ENCODE data around the gene FNIP2.
"Not testable (repeated sequence)": the region's sequence is repeated elsewhere in the genome, so short reads cannot be mapped to it uniquely, and the experiment has no call there.

FNIP2 gene

DNA sequence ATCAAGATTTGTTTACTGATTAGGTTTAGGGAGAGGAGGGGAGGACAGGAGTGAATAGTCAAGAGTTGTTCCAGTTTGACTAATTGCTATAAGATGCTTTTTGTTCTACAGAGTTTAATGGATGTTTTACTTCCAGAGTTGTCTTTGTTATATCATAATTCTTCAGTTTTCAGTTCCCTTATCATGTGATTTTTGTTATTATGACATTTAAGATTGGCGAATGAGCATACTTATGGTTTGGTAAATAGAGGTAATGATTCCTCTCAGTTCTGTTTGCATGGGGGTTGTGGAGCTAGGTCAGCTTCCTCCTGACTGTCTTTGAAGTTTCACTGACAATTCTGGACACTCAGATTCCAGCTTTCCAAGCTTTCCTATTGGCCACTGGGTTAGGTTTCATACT lies 24.6 kb downstream of the FNIP2 start:
- DNase-seq, result not testable (repeated sequence)

GRCh38 chr4:158796370-158797140 lies 27.7 kb downstream of the FNIP2 start:
- DNase-seq, result no peak

DNA sequence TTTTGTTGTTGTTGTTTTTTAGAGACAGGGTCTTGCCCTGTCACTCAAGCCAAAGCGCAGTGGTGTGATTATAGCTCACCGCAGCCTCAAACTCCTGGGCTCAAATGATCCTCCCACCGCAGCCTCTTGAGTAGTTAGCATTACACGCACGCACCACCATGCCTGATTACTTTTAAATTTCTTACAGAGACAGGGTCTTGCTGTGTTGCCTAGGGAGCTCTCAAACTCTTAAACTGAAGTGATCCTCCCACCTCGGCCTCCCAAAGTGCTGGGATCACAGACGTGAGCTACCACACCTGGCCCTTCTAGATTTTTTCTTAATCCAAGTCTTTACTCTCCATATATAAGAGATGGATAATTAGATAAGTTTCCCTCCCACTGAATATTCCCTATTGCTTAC lies 29.2 kb downstream of the FNIP2 start:
- no peak for DNase-seq

GRCh38 chr4:158799013-158799770 lies 30.4 kb downstream of the FNIP2 start:
- no peak for DNase-seq

DNA sequence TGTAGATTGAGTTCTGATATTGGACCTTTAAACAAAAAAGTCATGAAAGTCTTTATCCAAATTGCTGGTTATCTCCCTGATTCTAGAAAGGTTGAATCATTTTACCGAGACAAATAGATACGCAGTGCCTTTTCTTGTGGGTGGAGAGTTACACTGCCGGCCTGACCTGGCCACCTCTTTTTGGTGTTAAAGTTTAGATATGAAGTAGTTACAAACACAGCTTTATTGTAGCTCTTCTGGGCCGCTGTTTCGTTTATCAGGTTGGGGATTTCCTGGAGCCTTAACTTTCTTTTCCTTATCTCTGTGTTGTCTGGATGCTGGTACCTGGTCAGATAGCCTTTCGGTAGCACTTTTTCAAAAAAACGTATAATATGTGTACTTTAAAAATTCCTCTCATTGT lies 31.0 kb downstream of the FNIP2 start:
- DNase-seq, result no peak

- no peak for DNase-seq
Observed at GRCh38 chr4:158801066-158801465, 32.2 kb downstream of the FNIP2 start.

GRCh38 chr4:158801677-158802076 lies 32.9 kb downstream of the FNIP2 start:
- no peak for DNase-seq

GRCh38 chr4:158802914-158803313 lies 34.1 kb downstream of the FNIP2 start:
- no peak for DNase-seq

DNA sequence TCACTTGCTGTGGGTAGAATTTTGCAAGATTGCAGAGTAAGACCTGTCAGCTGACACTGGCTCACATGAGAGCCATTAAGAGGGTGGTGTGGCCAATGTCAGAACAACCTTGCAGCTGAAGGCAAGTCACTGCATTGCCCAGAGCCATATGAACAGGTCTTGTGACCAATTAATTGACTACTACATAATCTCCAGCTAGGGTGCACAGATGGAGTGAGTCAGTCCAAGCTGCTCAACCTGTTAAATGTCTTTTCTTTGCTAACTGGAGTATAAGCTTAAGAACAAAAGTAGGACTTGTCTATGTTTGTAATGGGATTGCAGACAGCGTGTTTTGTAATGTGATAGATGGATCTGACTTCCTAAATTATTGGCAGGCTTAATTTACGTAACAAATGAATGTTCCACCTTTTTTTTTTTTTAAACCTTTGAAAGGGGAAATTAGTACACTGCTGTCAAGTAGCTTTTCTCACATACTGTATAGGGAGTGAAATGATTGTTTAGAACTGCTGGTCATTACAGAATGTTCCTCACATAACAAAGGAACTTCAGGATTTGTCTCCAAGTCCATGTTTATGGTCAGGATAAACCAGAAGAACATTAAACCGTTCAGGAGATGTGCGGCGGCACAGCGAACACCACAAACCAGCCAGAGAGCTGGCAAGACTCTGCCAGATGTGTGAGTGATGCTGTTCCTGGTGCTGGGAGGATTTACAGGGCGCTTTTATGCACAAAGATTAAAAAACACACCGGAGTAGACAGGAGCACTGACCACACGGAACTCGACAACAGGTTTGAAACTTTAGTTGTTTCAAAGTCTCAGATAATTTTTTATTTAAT lies 37.0 kb downstream of the FNIP2 start:
- DNase-seq, result peak; percentile 91

DNA sequence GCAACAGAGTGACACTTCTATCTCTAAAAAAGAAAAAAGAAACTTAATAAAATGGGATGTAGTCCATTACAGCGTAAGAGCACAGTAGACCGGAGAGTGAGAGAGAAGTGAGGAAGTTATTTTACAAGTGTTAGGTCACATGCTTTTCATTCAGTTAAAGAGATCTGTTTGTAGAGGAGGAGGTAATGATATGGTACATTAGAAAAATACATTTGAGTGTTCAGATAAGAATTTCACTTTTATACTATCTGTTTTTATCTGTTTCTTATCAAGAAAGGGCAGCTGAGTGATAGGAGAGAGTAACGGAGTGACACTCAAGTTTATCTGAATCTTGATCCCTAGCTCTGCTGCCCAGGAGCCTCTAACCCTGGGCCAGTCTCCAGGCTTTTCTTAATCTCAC lies 38.9 kb downstream of the FNIP2 start:
- DNase-seq, result no peak

GRCh38 chr4:158808399-158808798 lies 39.6 kb downstream of the FNIP2 start:
- DNase-seq, result no peak

GRCh38 chr4:158809208-158809607 lies 40.4 kb downstream of the FNIP2 start:
- not testable (repeated sequence) for DNase-seq

DNA sequence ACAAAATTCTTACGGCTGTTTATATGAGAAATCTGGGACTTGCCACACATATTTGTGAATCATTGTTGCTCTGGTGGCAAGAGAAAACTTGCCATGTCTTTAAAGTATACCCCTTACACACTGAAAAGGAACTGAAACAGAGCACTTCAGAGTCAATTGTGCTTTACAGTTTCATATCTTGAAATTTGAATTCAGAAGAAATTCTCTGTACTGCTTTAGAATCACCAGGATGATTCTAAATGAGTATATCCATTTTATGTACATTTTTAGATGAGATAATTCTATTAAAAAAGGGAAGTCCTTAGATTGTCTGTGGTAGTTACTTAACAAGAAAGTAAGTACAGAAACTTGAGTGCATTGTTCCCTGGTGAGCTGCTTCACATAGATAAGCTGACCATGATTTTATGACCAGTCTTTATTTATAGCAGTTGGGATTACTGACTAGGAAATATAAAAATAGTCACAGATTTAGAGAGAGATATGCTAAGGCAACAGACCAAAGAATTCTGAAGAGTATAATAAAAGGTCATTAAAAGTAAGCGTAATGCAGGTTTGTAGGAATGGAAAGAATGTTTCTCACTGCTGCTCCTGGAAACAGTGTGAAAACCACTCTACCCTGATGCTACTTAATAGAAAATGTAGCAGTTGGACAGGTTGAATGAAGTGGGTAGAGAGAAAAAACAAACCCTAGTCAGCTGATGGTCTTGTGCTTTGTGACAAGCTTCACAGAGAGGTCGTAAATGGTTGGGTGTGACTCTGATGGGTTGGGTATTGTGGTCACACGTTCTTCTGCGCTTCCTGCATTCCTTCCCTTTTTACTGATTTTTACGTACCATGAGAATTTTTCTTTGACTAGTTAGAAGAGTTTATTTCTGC lies 41.0 kb downstream of the FNIP2 start:
- peak; percentile 5 for DNase-seq

- DNase-seq, result peak; percentile 46
Observed at GRCh38 chr4:158810487-158811215, 41.8 kb downstream of the FNIP2 start.

DNA sequence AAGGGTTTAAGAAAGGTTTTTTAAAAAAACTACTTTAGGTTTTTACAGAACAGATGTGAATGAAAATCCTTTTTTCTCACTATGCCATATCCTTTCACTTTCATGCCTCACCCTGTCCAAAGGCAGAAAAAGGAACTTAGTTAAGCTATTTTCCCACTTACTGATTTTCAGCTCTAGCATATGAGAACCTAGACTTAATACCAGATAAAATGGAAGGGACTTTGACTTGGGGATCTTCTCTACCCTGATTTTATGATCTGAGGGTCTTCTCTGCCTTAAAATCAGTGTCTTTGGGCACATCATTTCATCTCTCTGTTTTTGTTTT lies 42.4 kb downstream of the FNIP2 start:
- no peak for DNase-seq

GRCh38 chr4:158811704-158812103 lies 42.9 kb downstream of the FNIP2 start:
- no peak for DNase-seq

- DNase-seq, result no peak
Observed at GRCh38 chr4:158812133-158812532, 43.3 kb downstream of the FNIP2 start.

- no peak for DNase-seq
Observed at GRCh38 chr4:158812543-158812942, 43.7 kb downstream of the FNIP2 start.

DNA sequence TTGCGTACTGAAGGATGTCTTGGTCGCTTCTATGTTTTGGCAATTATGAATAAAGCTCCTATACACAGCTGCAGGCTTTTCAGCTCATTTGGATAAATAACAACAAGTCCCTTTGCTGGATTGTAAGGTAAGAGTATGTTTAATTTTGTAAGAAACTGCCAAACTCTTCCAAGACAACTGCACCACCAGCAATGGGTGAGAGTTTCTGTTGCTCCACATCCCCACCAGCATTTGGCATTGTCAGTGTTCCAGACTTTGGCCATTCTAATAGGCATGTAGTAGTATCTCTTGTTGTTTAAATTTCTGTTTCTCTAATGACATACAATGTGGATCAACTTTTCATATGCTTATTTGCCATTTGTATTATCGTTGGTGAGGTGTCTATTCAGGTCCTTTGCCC lies 44.3 kb downstream of the FNIP2 start:
- no peak for DNase-seq

GRCh38 chr4:158814207-158814606 lies 45.4 kb downstream of the FNIP2 start:
- DNase-seq, result no peak

DNA sequence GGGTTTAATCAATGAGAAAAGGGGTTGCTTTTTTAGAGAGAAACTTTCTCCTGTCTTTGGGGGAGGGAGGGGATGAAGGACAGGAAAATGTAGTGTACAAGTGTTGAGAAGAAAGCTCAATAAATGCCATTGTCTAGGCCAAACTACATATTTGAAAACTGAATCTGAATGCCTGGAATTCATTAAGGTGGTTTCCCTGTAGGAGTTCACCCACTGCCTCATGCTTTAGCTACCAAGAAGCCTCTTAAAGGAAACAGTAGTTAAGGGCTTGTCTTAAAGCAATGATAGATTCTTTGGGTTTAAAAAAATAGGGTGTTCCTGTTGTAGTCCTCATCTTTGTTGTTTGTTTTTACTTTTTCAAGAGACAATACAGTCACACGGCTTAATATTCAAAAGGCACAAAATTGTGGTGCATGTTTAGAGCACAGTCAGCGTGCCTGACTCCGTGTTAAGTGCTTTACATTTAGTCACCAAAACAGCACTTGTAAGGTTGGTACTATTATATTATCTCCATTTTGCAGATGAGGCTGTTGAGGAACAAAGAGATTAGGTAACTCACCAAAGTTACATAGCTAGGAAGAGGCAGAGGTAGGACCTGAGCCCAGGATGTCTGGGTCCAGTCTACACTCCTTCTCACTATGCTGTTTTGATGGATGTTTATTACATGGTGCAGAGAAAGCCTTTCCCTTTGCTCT lies 46.0 kb downstream of the FNIP2 start:
- DNase-seq, result no peak
